Mesothelial cell of epicardium (in vitro differentiated cells): ENCODE measurements around the gene CTNNA3. TPM values are rescaled to one million over a fixed set of nuclear protein-coding genes. Genes with fewer than 3 reads are reported as not detected.

Source experiments
- DNase-seq, 2 experiments: peaks; one replicate each; pipeline ENCODE4 v3.0.0; 2021; ENCODE audit warnings: low spot score in 2 of 2; ENCODE audit not compliant: unreplicated experiment in 2 of 2
- H3K27ac Mint-ChIP-seq: 2 replicates; pipeline ENCODE4 v1.8.0; 2021; ENCODE audit warnings: mixed read lengths
- H3K27me3 Mint-ChIP-seq: 2 replicates; pipeline ENCODE4 v1.8.0; 2021; ENCODE audit warnings: low read depth, mixed read lengths
- H3K36me3 Mint-ChIP-seq: 2 replicates; pipeline ENCODE4 v1.8.0; 2021; ENCODE audit warnings: mixed read lengths
- H3K4me1 Mint-ChIP-seq: 2 replicates; pipeline ENCODE4 v1.8.0; 2021; ENCODE audit warnings: mixed read lengths
- H3K4me3 Mint-ChIP-seq: 2 replicates; pipeline ENCODE4 v1.8.0; 2021; ENCODE audit warnings: mild to moderate bottlenecking, moderate library complexity, mixed read lengths
- H3K9me3 Mint-ChIP-seq: 2 replicates; pipeline ENCODE4 v1.8.0; 2021; ENCODE audit warnings: mixed read lengths
- CTCF ChIP-seq: fragments of 200-600 bp; sonication (generic); IDR thresholded peaks from one replicate; pipeline ENCODE4 v1.5.0; 2021; ENCODE audit warnings: antibody characterized with exemption; ENCODE audit not compliant: unreplicated experiment
- total RNA-seq: library from RNA; stranded (reverse); gene quantifications from 3 replicates; pipeline ENCODE4 v1.2.1, GENCODE V29; 2021

CTNNA3 gene
- total RNA-seq, 1 donor from 2014 or later = 14.2 TPM

- Mint-ChIP-seq H3K9me3 (peaks cover 21% of the 10 kb centered on the region), H3K36me3 (peaks cover 2% of the 10 kb centered on the region), H3K27me3 (no peaks in the 10 kb centered on the region), H3K4me3 (no peak overlapping the region), H3K4me1 (no peaks in the 10 kb centered on the region), H3K27ac (no peak overlapping the region)
- DNase-seq = no peak
- no peak for TF ChIP-seq CTCF
Observed at GRCh38 chr10:65964205-65964604, 1731.8 kb downstream of the CTNNA3 start.

- peaks cover 9% of the 10 kb centered on the region for H3K4me1 Mint-ChIP-seq
- peaks cover 14% of the 10 kb centered on the region for H3K9me3 Mint-ChIP-seq
- H3K4me3 Mint-ChIP-seq = no peak overlapping the region
- TF ChIP-seq CTCF = no peak
- H3K27ac Mint-ChIP-seq = no peak overlapping the region
- H3K27me3 Mint-ChIP-seq = no peaks in the 10 kb centered on the region
- DNase-seq = no peak
- peaks cover 4% of the 10 kb centered on the region for H3K36me3 Mint-ChIP-seq
Observed at GRCh38 chr10:65952086-65952485, 1743.9 kb downstream of the CTNNA3 start.

GRCh38 chr10:65950075-65950474 lies 1745.9 kb downstream of the CTNNA3 start:
- Mint-ChIP-seq H3K4me1 (peaks cover 13% of the 10 kb centered on the region), H3K36me3 (peaks cover 4% of the 10 kb centered on the region), H3K4me3 (no peak overlapping the region), H3K9me3 (peaks cover 14% of the 10 kb centered on the region), H3K27ac (no peak overlapping the region), H3K27me3 (no peaks in the 10 kb centered on the region)
- no peak for DNase-seq
- TF ChIP-seq CTCF = no peak

- TF ChIP-seq CTCF = no peak
- Mint-ChIP-seq H3K36me3 (no peaks in the 10 kb centered on the region), H3K9me3 (peaks cover 10% of the 10 kb centered on the region), H3K4me3 (no peak overlapping the region), H3K4me1 (peaks cover 14% of the 10 kb centered on the region), H3K27ac (no peak overlapping the region), H3K27me3 (peaks cover under 1% of the 10 kb centered on the region)
- DNase-seq = no peak
Observed at GRCh38 chr10:65949526-65949925, 1746.5 kb downstream of the CTNNA3 start.

GRCh38 chr10:65945061-65945460 lies 1750.9 kb downstream of the CTNNA3 start:
- H3K27ac Mint-ChIP-seq = no peak overlapping the region
- no peaks in the 10 kb centered on the region for H3K36me3 Mint-ChIP-seq
- DNase-seq = no peak
- TF ChIP-seq CTCF = no peak
- peaks cover 5% of the 10 kb centered on the region for H3K27me3 Mint-ChIP-seq
- H3K4me1 Mint-ChIP-seq = peaks cover 29% of the 10 kb centered on the region
- peaks cover 4% of the 10 kb centered on the region for H3K9me3 Mint-ChIP-seq
- no peak overlapping the region for H3K4me3 Mint-ChIP-seq

GRCh38 chr10:65943451-65943850 lies 1752.5 kb downstream of the CTNNA3 start:
- TF ChIP-seq CTCF = no peak
- Mint-ChIP-seq H3K4me1 (peaks cover 28% of the 10 kb centered on the region), H3K9me3 (peaks cover 4% of the 10 kb centered on the region), H3K27ac (no peak overlapping the region), H3K36me3 (no peaks in the 10 kb centered on the region), H3K4me3 (no peak overlapping the region), H3K27me3 (peaks cover 5% of the 10 kb centered on the region)
- DNase-seq = no peak
